K562 (cell line): ENCODE data around the gene RACK1. TPM values are rescaled to one million over a fixed set of nuclear protein-coding genes. Genes with fewer than 3 reads are reported as not detected.

Experiments
- ATAC-seq: fragments of 200-7000 bp; cut with Tn5 transposase; 3 replicates; pipeline ENCODE4 v1.9.1; 2020; ENCODE audit warnings: moderate library complexity
- BruUV-seq: library from RNA; stranded (reverse); fragments of 400-500 nt; replicated peaks from 2 replicates; lab custom pipeline; 2021; lab: Mats Ljungman, UMichigan
- CTCF ChIA-PET: fragments of 300-600 bp; formaldehyde crosslinking; extraction: SDS; loops from one replicate; lab custom pipeline; 2021; ENCODE audit warnings: low intra/inter-chr PET ratio; lab: Yijun Ruan, JAX
- POLR2A ChIA-PET: fragments of 300-600, 350-650 bp; sonication (Branson Sonifier 250); formaldehyde crosslinking; extraction: SDS; loops from one replicate; lab custom pipeline; 2021; ENCODE audit warnings: antibody characterized with exemption, inconsistent platforms; lab: Yijun Ruan, JAX
- DNase-seq, 4 experiments: peaks; one replicate each; pipeline versions ENCODE4 v3.0.0 to v3.0.0-alpha.2; 2011 to 2018; ENCODE audit warnings: low spot score in 3 of 4, mixed read lengths in 3 of 4; ENCODE audit errors: extremely low read depth in 1 of 4
- FAIRE-seq: peaks from 2 replicates; lab custom pipeline; 2011; peaks lifted over from hg19 to GRCh38; lab: Jason Lieb, UNC
- H2AFZ ChIP-seq: 2 replicates; pipeline ENCODE4 v1.6.0; 2011; ENCODE audit warnings: low read depth, low read length, control low read depth, inconsistent platforms
- H3K27ac ChIP-seq: fragments of 200-600 bp; 3 replicates; pipeline ENCODE4 v1.8.0; 2011; ENCODE audit warnings: low read depth, mild to moderate bottlenecking, control low read depth, inconsistent platforms, low read length, moderate library complexity, mixed read lengths; ENCODE audit errors: extremely low read depth
- H3K27me3 ChIP-seq, 2 experiments: fragments of 300-600 bp in 1 of 2; 2 replicates in 1 of 2; 3 replicates in 1 of 2; pipeline versions ENCODE4 v1.6.0 to v1.8.0; 2011; ENCODE audit warnings: inconsistent platforms in 2 of 2, low read length in 2 of 2, mild to moderate bottlenecking in 1 of 2, mixed read lengths in 1 of 2, moderate library complexity in 1 of 2; ENCODE audit not compliant: control insufficient read depth in 2 of 2, insufficient read depth in 2 of 2
- H3K36me3 ChIP-seq: fragments of 300-600 bp; 3 replicates; pipeline ENCODE4 v1.8.0; 2011; ENCODE audit warnings: mild to moderate bottlenecking, low read length, inconsistent platforms; ENCODE audit not compliant: control insufficient read depth, insufficient read depth
- H3K4me1 ChIP-seq, 2 experiments: fragments of 200-600 bp in 1 of 2; replicated peaks in 1 of 2; 2 replicates in 1 of 2; 3 replicates in 1 of 2; pipeline versions ENCODE4 v1.5.1 to v1.8.0; 2011; ENCODE audit warnings: inconsistent platforms in 2 of 2, low read length in 2 of 2, mild to moderate bottlenecking in 1 of 2, mixed read lengths in 1 of 2, moderate library complexity in 1 of 2; ENCODE audit not compliant: control insufficient read depth in 2 of 2, insufficient read depth in 2 of 2
- H3K4me2 ChIP-seq: 2 replicates; pipeline ENCODE4 v1.6.1; 2011; ENCODE audit warnings: low read length, control low read depth, inconsistent platforms, mixed read lengths; ENCODE audit not compliant: insufficient read depth
- H3K4me3 ChIP-seq: fragments of 200-600 bp; sonication (generic), shearing (Covaris generic); 2 replicates; pipeline ENCODE4 v1.5.1; 2016; ENCODE audit warnings: control low read depth, inconsistent platforms
- H3K79me2 ChIP-seq: fragments of 200-600 bp; 3 replicates; pipeline ENCODE4 v1.8.0; 2011; ENCODE audit warnings: low read length, inconsistent platforms; ENCODE audit not compliant: control insufficient read depth, insufficient read depth
- H3K9ac ChIP-seq, 2 experiments: 2 replicates each; pipeline versions ENCODE4 v1.6.0 to v1.6.1; 2011; ENCODE audit warnings: low read depth in 2 of 2, low read length in 2 of 2, control low read depth in 1 of 2, inconsistent platforms in 1 of 2, mild to moderate bottlenecking in 1 of 2, mixed read lengths in 1 of 2; ENCODE audit not compliant: insufficient read depth in 1 of 2
- H3K9me1 ChIP-seq: one replicate; pipeline ENCODE4 v1.6.0; 2011; ENCODE audit warnings: inconsistent platforms, mild to moderate bottlenecking, low read length, moderate library complexity; ENCODE audit not compliant: control insufficient read depth, insufficient read depth
- H3K9me3 ChIP-seq: replicated peaks from 2 replicates; pipeline ENCODE4 v1.5.1; 2011; ENCODE audit warnings: low read depth, low read length, inconsistent platforms; ENCODE audit not compliant: control insufficient read depth, insufficient read depth
- H4K20me1 ChIP-seq: replicated peaks from 2 replicates; pipeline ENCODE4 v1.6.1; 2011; ENCODE audit warnings: low read length, inconsistent platforms, mixed read lengths; ENCODE audit not compliant: control insufficient read depth, insufficient read depth
- CREM ChIP-seq: IDR thresholded peaks from 2 replicates; pipeline ENCODE4 v1.6.1; 2014; ENCODE audit warnings: antibody characterized with exemption, low read depth
- EGR1 ChIP-seq: fragments of 450-650 bp; conservative IDR thresholded peaks from 2 replicates; pipeline ENCODE4 v1.6.1; 2017; ENCODE audit warnings: mild to moderate bottlenecking
- NCOA6 ChIP-seq: fragments of 450-650 bp; IDR thresholded peaks from 2 replicates; pipeline ENCODE4 v1.6.1; 2017; ENCODE audit warnings: mild to moderate bottlenecking
- PHF20 ChIP-seq: fragments of 450-650 bp; IDR thresholded peaks from 2 replicates; pipeline ENCODE4 v1.6.1; 2018; ENCODE audit not compliant: partially characterized antibody
- TAF1 ChIP-seq: IDR thresholded peaks from 2 replicates; pipeline ENCODE4 v1.6.1; 2011; ENCODE audit warnings: mild to moderate bottlenecking, low read length, moderate library complexity; ENCODE audit not compliant: insufficient read depth, control insufficient read depth, severe bottlenecking; ENCODE audit errors: extremely low read depth
- WGBS: fragments of 100-300 bp; shearing (Covaris generic); methylation state at CpG from one replicate; pipeline ENCODE4 v1.1.6; 2016; ENCODE audit warnings: low coverage, mixed read lengths; ENCODE audit not compliant: insufficient coverage; ENCODE audit errors: missing lambda C conversion rate; 5-methylcytosine and 5-hydroxymethylcytosine counted together
- in situ Hi-C: fragments of 300-500 bp; cut with MboI; formaldehyde crosslinking; loops from 4 replicates; pipeline ENCODE4 v1.15.0; 2018; ENCODE audit warnings: inconsistent platforms, mixed read lengths
- intact Hi-C: fragments of 100-400 bp; cut with micrococcal nuclease; formaldehyde crosslinking; loops from 2 replicates; pipeline ENCODE4 v1.14.2; 2022
- polyA plus RNA-seq, 8 experiments: library from polyadenylated mRNA; depleted of rRNA in 4 of 8; stranded (reverse) in 5 of 8; unstranded in 3 of 8; fragments of >200 nt; fragmentation: Nextera tagmentation in 2 of 8; fragmentation: Illumina TruSeq in 1 of 8; extraction: Ambion mirVana in 2 of 8; extraction: Trizol in 1 of 8; gene quantifications; 2 replicates each; pipeline versions ENCODE4 v1.2.1 to v1.2.3, GENCODE V29; 2011 to 2014; ENCODE audit warnings: inconsistent platforms in 1 of 8, missing spikeins in 1 of 8
- total RNA-seq, 7 experiments: library from RNA; depleted of rRNA in 6 of 7; stranded (reverse); fragments of >200 nt in 6 of 7; fragmentation: Illumina TruSeq in 2 of 7; extraction: Trizol in 2 of 7; gene quantifications; 2 replicates each; pipeline versions ENCODE4 v1.2.1 to v1.2.3, GENCODE V29; 2011 to 2021; ENCODE audit warnings: low replicate concordance in 1 of 7
- TF ChIP-seq, protein P1 (sequence below): sonication (generic); formaldehyde crosslinking; IDR thresholded peaks from 2 replicates; pipeline ENCODE4 v1.8.0; 2022; ENCODE audit warnings: missing genetic modification reagents, mild to moderate bottlenecking, moderate library complexity, borderline replicate concordance

RACK1 gene
- total and polyA plus RNA-seq, 9 of the 15 experiments (the other 6 are each of a cell fraction or from before 2014, with no cell fraction given), result 2,303 to 5,311 (median 3,833) TPM

DNA sequence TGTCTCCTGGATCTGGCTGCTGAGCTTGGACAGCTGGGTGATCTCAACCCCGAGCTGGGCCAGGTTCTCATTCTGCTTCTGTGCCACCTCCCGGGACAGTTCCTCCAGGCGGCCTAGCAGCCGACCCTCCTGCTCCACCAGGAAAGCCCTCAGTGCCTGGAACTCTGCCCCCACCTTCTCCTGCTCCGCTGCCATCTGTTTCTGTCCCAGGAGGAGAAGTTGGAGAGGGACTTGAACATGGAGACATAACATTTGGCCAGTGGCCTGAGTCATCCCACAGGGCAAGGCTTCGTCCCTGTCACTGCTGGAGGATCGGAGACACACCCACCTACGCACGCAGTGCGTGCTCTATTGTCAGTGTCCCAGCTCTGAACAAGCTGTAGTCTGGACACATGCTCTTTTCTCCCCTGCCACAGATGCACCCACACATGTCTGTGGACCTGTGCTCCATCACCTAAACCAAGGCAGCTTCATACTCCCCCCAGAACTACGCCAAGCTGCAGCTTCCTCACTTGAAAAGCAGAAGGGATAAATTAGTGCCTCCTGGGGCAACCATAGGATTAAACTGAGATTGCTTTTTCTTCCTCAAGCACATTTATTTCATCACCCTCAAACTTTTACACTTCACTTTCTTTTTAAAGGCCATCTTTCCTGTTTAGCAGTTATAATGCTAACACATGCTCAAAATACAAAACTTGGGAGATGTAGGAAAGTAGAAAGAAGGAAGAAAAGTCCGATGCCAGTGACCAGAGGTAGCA, 43.6 kb downstream of the RACK1 start (continued):
- peak; percentile 18; the same call in 1 of the 2 replicates for TF ChIP-seq CREM
- TF ChIP-seq, protein P1, sequence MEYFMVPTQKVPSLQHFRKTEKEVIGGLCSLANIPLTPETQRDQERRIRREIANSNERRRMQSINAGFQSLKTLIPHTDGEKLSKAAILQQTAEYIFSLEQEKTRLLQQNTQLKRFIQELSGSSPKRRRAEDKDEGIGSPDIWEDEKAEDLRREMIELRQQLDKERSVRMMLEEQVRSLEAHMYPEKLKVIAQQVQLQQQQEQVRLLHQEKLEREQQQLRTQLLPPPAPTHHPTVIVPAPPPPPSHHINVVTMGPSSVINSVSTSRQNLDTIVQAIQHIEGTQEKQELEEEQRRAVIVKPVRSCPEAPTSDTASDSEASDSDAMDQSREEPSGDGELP (CRISPR knock-in tag), result peak; percentile 9; the same call in 1 of the 2 replicates
- no peak for TF ChIP-seq PHF20
- TF ChIP-seq NCOA6, result no peak

DNA sequence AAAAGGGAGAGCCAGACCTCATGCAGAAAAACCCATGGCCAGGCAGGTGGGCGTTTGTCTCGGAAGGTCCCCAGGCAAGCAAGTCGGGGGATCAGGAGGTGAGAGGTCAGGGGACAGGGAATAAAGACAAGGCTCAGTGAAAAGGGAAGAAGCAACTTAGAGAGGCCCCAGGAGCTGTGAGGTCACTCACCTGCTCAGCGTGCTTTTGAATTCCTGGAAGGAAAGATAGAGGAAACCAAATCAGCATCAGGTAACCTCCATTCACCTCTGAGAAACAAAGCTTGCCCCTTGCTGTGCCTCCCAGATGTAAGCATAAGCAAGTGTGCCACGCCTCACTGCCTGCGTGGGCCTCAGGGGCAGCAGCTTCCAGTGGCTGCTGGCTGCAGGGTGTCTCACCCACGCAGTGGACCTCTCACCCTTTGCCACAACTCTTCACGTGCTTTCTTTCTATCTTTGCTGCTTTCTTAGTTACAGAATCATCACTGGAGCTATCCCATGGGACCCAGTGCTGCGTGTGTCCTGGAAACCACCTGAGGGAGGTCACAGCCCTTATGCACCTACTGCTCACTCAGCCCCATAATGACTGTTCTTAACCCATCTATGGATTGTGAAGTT, 44.7 kb downstream of the RACK1 start:
- ATAC-seq (no peak), DNase-seq (no peak), FAIRE-seq (no peak)
- Histone ChIP-seq H3K27ac (no peak overlapping the region), H3K9ac (peak overlapping the region in 1 of 2 experiments; percentile 54; a peak in 1 of 4 replicates), H3K36me3 (no peaks in the 10 kb centered on the region), H3K4me3 (no peak overlapping the region), H3K9me1 (no peaks in the 10 kb centered on the region), H2AFZ (no peak overlapping the region), H4K20me1 (no peaks in the 10 kb centered on the region), H3K4me2 (no peak overlapping the region), H3K79me2 (no peaks in the 10 kb centered on the region), H3K4me1 (peaks cover 24 to 47% of the 10 kb centered on the region in 2 experiments; a peak in 4 of 5 replicates), H3K9me3 (no peaks in the 10 kb centered on the region), H3K27me3 (no peaks in the 10 kb centered on the region)
- CTCF ChIA-PET, result no interaction called here
- no TSS peak for BruUV-seq
- WGBS, result 35% methylated on average over 9 of the region's 9 CpGs
- POLR2A ChIA-PET, result interaction anchor here (0.6 to 1.4 kb wide), 2 partner anchors 9 to 61 kb away, joined by 4 read pairs; no protein-coding TSS in a partner anchor
- in situ Hi-C loops, result no loop called here
- peak; percentile 24; the same call in 1 of the 2 replicates for TF ChIP-seq EGR1
- TF ChIP-seq TAF1, result no peak
- intact Hi-C loops, result no loop called here
